Limb (tissue), 2 donors: ENCODE measurements around the gene JPH2.

Source experiments
- DNase-seq, 2 donors: peaks; one replicate each; pipeline ENCODE4 v3.0.0-alpha.2; 2016; ENCODE audit errors: extremely low spot score in 2 of 2

The JPH2 gene

DNA sequence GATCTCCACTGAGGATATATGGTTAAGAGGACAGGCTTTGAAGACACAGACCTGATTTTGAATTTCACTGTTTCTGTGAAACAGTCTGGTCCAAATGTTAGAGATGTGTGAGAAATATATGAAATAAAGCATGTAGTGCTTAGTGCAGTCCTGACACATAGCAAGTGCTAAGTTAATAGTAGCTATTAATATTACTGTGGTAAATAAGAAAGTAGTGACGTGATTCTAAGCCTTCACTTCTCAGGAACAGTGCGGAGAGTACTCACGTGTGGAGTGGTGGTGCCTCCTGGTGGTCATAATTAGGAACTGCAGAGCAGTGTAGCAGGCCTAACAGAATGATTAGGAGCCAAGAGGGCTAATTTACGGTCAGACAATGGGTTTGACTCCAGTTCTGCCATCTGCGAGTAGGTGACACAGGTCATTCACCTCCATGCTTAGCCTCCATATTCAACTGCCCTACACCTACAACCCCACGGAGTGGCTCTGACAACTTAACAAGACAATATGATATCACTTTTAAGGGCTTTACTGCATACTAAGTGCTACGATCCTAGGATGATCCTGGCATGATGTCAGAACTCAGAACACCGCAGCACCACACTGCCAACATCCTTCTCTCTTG is 106.2 kb downstream of the JPH2 start:
- peak; percentile 79 to 84 for DNase-seq

DNA sequence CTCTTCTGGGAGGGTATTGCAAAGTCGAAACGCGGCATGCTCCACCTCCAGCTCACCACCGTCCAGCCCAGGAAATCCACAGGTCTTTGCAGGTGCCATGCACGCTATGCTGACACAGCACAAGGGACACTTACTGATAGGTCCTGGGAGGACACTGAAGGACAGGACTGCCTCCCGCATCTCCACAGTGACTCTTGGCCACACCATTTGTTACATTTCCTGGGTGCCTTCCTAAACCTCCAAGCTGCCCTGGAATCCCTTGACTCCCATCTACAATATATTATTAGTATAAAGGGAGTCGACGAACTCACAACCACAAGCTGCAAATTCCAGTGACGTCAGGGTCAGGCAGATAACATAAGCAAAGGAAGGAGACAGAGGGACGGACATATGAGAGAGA is 106.9 kb downstream of the JPH2 start:
- no peak for DNase-seq

DNA sequence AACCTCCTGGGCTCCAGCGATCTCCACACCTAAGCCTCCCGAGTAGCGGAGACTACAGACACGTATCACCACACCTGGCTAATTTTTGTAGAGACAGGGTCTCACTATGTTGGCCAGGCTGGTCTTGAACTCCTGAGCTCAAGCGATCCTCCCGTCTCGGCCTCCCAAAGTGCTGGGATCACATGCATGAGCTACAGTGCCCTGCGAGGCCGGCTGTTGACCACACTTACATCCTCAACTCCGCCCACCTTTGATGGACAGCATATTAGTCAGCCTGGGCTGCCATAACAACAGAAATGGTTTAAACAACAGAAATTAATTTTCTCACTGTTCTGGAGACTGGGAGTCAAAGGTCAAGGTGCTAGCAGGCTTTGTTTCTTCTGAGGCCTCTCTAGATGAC is 107.7 kb downstream of the JPH2 start:
- DNase-seq: no peak

DNA sequence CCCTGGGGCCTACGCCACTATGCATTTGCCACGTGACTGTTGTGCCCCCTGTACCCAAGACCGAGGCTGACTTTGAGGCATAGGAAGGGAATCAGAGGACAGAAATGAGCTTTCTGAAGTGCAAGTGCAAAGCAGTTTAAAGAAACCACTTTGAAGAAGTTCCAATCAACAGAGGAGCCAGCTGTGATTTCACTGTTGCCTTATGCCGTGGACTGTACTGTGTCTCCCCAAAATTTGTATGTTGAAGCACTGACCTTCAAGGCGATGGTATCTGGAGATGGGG is 111.1 kb downstream of the JPH2 start:
- no peak for DNase-seq

DNA sequence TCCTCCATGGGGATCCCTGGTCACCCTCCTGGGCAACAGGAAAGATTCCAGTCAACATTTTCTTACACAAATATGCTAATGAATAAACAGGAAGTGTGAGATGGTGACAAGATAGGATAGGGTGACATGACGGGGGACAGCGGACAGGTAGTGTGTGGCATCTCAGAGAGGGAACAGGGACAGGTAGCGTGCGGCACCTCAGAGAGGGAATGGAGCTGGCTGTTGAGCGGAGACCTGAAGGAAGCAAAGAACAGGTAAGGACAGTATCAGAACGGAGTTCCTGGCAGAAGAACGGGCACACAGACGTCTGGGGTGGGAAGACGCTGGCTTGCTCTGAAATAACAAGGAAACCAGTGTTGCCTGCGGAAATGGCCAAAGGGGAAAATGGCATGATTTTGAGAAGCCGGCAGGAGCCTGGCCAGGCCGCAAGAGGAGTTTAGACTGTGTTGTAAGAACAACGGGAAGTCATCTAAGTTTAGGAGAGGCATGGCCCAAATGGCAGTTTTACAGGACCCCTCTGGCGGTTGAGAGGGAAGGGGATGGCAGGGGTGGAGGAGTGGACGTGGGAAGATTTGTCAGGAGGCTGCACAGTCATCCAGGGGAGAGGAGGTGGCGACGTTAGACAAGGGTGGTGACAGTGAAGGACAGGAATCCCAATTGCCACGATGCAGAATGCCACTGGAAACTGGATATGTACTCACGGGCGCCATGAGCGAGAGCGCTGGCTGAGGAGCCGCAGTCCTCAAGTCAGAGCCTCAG is 111.6 kb downstream of the JPH2 start:
- no peak for DNase-seq

DNA sequence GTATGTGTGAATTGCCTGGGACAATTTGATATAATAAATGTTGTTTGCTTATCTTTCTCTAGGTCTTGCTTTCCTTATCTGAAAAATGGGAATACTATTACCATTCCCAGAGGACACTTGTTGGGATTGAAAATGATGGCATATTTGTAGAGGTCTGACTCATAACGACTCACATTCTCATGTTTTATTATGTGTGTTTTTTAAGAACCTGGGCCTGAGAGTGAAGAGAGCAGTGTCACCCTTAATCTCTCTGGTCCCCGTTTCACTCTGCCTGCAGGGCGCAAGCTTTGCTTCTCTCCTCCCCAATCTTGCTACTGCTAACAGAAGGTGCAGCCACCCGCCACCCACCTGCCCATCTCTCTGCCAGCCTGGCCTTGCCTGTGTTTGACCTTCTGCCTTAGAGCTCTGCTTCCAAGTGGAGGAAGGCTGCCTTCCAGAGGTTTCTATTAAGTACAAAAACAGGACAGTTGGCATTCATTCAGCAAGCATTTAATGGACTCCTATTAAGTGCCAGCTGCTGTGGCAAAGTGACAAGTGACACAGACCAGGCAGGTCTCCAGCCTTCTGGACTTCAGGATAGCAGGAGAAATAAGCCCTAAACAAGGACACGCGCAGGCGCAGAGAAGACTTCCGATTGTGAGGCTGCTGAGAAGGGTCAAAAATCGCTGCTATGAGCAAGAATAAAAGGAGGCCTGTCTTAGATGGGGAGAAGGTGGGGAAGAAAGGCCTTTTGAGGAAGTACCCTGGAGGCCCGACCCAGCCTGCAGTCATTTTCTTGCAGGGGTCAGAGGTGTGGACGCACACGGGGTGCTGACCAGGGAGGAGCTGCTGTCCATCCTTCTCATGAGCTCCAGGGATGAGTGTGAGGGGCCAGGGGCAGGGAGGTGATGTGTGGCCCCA is 112.5 kb downstream of the JPH2 start:
- no peak for DNase-seq

DNA sequence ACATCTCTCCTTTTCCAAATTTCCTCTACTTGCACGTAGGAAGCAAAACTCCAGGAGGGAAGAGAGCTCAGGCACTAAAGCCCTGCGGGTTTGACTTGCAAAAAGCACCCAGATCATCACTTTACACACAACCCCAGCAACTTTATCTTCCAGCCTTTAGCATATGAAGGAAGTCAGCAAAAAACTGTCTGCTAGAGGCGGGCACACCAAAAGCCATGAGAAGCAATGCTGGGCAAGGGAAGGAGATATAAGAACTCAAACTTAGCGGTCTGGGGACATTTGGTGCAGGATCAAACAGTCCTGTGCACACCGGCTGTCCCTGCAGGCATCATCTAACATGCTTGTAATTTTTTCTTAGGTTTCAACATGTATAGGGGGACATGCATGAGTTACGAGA is 113.3 kb downstream of the JPH2 start:
- no peak for DNase-seq

DNA sequence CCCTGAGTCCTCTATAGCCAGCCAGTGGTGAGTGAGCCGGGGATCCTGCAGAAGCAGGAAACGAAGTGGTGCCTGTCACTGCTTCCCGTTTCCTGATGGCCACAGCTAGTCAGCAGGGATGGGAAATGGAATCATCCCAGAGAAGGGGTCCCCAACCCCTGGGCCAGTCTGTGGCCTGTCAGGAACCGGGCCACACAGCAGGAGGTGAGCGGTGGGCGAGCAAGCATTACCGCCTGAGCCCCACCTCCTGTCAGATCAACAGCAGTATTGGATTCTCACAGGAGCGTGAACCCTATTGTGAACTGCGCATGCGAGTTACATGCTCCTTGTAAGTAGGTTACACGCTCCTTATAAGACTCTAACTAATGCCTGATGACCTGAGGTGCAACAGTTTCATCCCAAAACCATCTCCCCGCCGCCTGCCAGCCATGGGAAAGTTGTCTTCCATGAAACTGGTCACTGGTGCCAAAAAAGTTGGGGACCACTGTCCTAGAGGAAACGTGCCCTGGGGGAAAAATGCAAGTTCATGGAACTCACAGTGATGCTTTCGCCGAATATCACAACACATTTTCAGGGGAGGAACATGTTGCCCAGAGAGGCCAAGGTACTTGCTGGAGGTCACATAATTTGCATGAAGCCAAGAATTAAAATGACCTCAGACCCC is 113.8 kb downstream of the JPH2 start:
- no peak for DNase-seq

DNA sequence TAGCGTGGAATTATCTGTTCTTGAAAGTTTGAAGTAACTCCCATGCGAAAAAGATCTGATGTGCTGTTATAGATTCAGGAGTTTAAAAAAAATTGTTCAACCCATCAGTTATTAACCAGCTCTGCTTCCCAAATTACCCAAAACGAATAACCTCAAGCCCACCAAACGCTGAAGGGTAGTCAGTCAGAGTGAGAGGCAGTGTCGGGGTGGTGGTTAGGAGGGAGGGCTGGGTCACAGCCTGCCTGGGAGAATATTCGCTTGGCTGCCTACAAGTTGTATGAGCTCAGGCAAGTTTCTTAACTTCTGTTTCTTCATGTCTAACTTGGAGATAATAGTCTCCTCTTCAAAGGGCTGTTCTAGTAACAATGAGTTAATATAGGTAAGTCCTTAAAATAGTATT is 114.6 kb downstream of the JPH2 start:
- no peak for DNase-seq

DNA sequence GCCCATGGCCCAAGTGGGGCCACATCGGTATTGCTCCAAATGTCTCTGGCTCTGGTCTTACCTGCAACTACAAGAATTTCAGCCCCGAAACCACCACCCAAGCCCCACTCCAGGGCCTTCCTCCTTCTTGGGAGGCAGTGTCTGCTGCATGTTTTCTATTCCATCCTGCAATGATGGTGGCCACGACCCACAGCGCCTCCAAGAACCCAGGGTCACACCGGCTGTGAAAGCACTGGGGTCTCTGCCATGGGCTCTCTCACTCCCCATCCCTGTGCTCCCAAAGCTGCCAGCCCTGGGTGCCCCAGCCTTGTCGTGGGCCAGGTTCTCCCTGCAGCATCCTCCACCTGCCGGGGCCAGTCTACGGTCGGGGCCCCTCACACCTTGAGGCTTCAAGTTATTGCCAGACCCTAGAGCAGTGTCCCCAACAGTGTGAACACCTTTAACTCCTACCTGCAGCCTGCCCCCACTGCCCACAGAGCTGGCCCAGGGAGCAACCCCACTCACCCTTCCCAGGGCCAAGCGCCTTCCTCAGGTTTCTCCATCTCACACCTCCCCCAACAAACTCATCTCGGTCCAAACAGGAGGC is 115.4 kb downstream of the JPH2 start:
- DNase-seq: no peak

DNA sequence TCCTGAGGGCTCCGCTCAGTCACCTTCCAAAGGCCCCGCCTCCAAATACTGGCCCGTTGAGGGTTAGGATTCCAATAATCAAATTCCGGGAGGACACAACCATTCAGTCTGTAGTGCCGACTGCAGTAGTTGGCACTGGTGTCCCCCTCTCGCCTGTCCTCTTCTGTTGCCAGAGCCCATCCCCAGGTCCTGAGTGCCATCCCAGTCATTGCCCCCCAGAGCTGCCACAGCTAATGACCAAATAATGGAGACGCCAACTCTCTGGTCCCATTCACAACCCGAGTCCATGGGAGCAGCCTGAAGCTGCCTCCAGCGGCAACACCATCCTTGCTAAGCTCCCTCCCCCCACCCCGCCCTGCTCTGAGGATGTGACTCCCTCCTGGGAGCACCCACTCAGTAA is 115.9 kb downstream of the JPH2 start:
- DNase-seq: no peak

DNA sequence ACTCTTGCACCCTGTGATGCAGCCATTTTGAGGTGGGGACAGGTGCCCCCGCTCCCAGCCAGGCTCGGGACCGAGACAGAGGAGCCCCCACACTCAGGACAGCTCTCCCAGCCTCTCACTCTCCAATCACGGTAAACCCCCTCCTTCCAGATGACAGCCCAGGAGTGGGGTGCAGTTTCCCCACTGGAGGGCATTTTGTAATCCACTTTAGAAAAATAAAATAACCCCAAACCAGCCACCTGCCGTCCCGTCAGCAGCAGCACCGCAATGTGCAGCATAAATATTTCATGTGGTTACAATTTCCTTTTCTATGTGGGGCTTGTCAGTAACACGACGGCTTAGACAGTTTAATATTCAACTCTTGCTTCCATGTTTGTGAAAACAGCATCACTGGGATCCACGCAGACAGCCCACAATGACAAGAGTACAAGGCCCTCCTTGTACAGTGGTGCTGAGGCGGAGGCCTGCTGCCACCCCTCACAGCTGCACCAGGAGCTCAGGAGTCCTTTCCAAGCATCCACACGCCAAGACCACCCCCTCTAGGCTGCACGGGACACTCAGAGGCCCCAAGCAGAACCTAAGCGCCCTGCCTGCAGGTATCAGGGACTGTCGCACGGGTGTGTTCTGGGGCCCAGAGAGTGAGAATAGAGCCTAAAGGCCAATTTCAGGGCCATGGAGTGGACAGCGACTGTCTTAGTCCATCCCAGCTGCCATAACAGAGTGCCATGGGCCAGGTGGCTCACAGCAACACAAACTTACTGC is 116.7 kb downstream of the JPH2 start:
- DNase-seq: no peak

DNA sequence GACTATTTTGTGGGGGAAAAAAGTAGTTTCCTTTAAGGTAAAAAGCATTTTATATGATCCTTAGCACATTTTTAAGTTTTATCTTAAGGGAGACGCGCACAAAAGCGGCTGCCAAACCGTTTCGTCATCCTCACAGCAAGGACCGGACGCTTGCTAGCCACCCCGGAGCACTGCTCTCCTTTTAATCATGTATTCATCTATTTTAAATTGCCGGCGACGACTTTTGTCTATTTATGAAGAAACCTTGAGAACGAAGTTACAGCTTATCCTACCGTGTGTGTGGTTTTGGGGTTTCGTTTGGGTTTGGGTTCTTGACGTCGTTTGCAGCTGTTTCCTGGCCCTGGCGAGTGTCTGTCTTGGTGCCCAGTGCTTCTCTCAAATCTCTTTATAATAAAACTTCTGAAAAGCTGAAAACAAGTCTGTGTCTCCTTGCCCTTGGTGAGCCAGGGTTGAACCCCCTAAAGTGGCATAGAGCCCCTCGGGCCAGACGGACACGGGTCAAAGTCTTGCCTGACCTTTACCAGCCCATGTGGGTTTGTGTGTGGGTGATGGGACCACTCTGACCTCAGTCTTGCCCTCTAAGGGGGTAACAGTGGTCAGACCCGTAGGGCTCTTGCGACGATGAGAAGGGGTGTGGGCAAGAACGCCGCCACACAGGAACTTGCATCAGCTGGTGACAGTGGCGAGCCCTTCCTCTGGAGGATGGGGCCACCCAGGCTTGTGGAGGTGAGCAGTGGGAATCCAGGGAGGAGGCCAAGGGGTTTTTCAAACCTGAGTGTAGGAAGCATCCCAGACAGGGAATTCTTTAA is 117.6 kb downstream of the JPH2 start:
- DNase-seq: no peak

DNA sequence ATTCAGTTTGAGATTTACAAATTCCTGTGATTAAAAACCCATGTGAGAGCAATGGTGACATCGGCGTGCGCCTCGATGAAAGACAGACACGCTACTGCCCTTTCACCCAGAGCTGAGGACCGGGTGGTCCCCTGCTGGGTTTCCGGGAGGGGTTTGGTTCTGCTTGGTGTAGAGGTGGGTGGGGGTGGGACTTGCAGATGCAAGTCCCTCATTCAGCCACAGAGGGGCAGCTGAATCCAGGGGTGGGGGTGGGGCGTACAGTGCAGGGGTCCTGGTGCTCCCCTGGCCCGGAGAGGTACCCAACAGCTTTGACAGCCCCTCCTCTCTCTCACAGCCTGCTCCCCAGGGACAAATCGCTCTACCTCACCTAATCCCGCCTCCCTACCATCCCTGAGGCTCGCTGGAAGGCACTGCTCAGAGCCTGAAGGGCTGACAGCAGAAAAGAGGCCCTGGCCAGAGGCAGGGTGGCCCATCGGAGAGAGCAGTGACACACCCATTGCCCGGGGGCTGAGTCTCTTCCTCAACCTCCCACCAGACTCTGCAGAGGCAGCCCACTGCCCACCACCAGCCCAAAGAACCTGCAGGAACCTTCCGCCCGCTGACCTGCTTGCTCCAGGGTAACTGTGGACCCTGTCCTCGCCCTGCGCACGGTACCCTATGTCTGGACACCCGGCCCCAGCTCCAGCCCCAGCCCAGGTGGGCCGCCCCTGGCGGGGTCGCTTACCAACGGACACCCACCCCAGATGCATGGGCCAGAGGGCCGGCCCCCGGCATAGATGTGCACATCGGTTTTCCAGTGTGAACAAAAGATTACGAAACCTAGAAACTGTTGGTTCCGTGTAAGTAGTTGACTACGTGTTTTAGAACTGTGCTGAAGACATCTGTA is 118.4 kb downstream of the JPH2 start:
- no peak for DNase-seq

DNA sequence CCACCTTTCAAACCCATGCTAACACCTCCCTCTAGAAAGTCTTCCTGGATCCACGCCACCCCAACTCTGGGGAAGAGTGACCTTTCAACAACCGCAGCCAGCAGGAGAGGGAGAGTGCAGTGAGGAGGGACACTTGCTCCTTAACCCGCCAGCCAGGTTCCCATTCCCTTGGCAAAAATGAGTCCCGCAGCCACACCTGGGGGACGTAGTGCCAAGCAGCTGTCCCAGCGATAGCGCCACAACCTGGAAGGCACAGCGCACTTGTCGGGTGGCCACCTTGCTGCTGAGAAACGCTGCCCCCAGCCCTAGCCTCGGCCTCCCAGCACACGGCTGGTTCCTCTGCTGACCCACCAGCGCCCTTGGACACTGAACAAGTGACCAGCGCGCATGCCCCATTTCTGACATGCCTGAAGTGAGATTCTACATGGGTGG is 119.3 kb downstream of the JPH2 start:
- DNase-seq: no peak

DNA sequence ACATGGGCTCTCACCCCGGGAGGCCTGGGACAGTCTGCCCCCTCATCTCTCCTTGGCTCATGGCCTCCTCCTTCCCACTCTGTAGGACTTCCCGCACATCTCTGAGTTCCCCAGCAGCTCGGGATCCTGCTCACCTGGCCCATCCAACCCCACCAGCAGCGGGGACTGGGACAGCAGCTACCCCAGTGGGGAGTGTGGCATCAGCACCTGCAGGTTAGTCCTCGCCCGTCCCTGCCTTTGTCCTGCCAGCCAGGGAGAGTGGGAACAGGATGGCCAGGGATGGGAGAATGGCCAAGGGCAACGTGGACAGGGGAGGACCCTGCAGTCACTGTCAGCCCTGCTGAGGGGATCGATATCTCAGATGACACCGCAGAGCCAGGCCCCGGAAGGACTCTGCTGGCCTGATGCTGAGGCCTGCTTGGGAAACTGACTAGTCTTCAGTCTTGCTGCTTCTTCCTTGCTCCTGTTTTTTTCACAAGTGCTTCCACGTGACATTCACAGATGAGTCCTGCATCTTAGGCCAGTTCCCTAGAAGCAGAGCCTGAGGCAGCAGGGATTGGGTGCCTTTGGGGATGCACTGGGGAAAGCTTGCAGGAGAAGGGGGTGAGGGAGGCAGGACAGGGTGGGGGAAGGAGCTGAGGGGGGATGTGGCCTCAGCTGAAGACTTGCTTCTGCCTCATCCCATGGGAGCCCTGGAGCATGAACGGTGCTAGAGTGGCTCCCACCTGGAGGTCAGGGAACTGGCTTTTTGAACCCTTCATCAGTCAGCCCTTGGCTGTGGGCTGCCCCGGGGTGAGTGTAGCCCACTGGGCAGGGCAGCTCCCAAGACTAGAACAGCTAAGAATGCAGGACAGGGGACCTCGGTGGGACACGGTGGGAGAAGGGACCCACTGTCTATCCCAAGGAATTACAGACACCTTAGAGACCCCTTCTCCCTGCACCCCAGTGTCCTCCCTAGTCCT is 120.1 kb downstream of the JPH2 start:
- no peak for DNase-seq

DNA sequence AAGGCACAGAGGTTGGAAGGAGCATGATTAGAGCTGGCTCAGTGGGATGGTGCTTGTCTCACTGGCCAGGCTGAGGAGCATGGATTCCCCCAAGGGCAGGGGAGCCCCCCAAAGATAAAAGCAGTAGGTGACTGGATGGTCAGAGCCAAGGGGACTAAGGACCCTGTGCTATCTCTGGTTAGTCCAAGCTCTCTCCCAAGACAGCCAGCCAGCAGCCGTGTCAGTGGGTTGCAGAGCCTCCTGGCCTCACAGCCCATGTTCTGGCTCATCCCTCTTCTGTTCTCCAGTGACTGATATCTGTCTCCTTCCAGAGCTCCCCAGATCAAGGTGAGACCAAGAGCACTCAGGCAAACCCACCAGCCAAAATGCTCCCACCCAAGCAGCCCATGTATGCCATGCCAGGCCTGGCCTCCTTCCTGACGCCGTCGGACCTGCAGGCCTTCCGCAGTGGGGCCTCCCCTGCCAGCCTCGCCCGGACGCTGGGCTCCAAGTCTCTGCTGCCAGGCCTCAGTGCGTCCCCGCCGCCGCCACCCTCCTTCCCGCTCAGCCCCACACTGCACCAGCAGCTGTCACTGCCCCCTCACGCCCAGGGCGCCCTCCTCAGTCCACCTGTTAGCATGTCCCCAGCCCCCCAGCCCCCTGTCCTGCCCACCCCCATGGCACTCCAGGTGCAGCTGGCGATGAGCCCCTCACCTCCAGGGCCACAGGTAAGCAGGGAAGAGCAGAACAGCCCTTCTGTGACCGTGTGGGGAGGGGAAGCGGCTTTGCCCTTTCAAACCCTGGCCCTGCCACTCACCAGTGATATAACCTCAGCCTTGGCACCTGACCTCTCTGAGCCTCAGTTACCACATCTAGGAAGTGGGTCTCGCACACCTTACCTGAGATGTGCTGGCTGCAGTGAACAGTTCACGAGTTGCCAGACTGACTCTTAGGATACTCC is 121.3 kb downstream of the JPH2 start:
- DNase-seq: no peak
